Stomach (tissue), 9 donors: Measurements from ENCODE around the gene IGSF10. TPM values are rescaled to one million over a fixed set of nuclear protein-coding genes. Genes with fewer than 3 reads are reported as not detected.

Source experiments
- DNase-seq, 2 donors: peaks; one replicate each; pipeline versions ENCODE4 v3.0.0 to v3.0.0-alpha.2; 2013 to 2019
- H3K27ac ChIP-seq, 5 donors: fragments of 200-600 bp in 4 of 5; sonication (generic) in 4 of 5; one replicate each; pipeline ENCODE4 v1.5.1; 2013 to 2019; ENCODE audit warnings: mild to moderate bottlenecking in 1 of 5, moderate library complexity in 1 of 5
- H3K27me3 ChIP-seq, 3 donors: fragments of 200-600 bp; sonication (generic); one replicate each; pipeline ENCODE4 v1.5.1; 2017 to 2019; ENCODE audit warnings: mixed run types in 1 of 3
- H3K36me3 ChIP-seq, 4 donors: fragments of 200-600 bp; sonication (generic); 1 replicate in 3 of 4; 2 replicates in 1 of 4; pipeline ENCODE4 v1.5.1; 2016 to 2019
- H3K4me1 ChIP-seq, 4 donors: fragments of 200-600 bp; sonication (generic); one replicate each; pipeline ENCODE4 v1.5.1; 2016 to 2019
- H3K4me3 ChIP-seq, 4 donors: fragments of 200-600 bp; sonication (generic) in 3 of 4; one replicate each; pipeline ENCODE4 v1.5.1; 2016 to 2019; ENCODE audit warnings: mild to moderate bottlenecking in 1 of 4
- H3K9me3 ChIP-seq, 4 donors: fragments of 200-600 bp; sonication (generic); one replicate each; pipeline ENCODE4 v1.5.1; 2016 to 2019
- EP300 ChIP-seq: sonication (generic); formaldehyde crosslinking; IDR thresholded peaks from one replicate; pipeline ENCODE4 v1.6.1; 2017; ENCODE audit warnings: antibody characterized with exemption
- POLR2A ChIP-seq, 4 donors: fragments of 450-650 bp; IDR thresholded peaks; one replicate each; pipeline ENCODE4 v1.6.1; 2016; ENCODE audit warnings: antibody characterized with exemption in 4 of 4, control low read depth in 2 of 4, mild to moderate bottlenecking in 1 of 4, moderate library complexity in 1 of 4
- POLR2AphosphoS5 ChIP-seq, 3 donors: sonication (generic); formaldehyde crosslinking; IDR thresholded peaks; one replicate each; pipeline ENCODE4 v1.6.1; 2016; ENCODE audit warnings: antibody characterized with exemption in 3 of 3
- WGBS, 5 donors: extraction: QIAGEN DNeasy Blood & Tissue Kit in 3 of 5; methylation state at CpG; one replicate each; pipeline versions ENCODE4 v1.1.5 to v1.1.7; 2013 to 2018; 5-methylcytosine and 5-hydroxymethylcytosine counted together
- intact Hi-C: fragments of 100-400 bp; cut with DNase I; formaldehyde crosslinking; loops from one replicate; pipeline ENCODE4 v1.15.1; 2023; ENCODE audit warnings: low total_unique reads
- polyA plus RNA-seq, 3 donors: library from polyadenylated mRNA; stranded (reverse); fragments of 200-250 nt; gene quantifications; one replicate each; pipeline ENCODE4 v1.2.3, GENCODE V29; 2013
- total RNA-seq, 5 donors: library from RNA; depleted of rRNA; stranded (reverse); fragments of >200 nt; gene quantifications; one replicate each; pipeline versions ENCODE4 v1.1.0 to v1.2.3, GENCODE V29; 2014 to 2016
- TF ChIP-seq, protein P1 (sequence below), 7 experiments: fragments of 450-650 bp in 4 of 7; fragments of 200-600 bp in 3 of 7; sonication (generic) in 3 of 7; IDR thresholded peaks; one replicate each; pipeline ENCODE4 v1.5.1; 2016 to 2019; ENCODE audit warnings: antibody characterized with exemption in 7 of 7, control low read depth in 2 of 7, mild to moderate bottlenecking in 1 of 7
- donor health status: healthy with polysubstance abuse.
- donor health status: Bipolar disorder and iron deficiency.
- donor health status: healthy.

The IGSF10 gene
- total and polyA plus RNA-seq, 8 donors: under 0.01 to 11.9 (median 0.19) TPM; not detected in 1

DNA sequence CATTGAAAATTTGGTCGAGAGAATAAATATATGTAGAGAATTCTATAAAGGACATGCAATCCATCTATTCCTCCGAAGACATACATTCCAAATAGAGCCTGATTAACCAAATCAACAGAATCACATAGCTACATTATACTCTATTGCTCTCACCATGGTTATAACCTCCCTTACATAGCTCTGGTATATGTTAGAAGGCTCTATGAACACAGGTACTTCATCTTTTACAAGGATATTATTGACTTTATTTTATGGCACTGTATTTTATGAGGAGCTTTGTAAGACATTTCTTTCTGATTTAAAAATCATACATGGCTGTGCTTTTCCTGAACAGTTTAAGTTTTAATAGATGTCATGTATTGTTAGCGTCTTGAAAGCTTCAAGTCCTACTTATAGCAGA, 4.8 kb downstream of the IGSF10 start:
- Histone ChIP-seq H3K4me1 (peaks cover 7 to 18% (median 11%) of the 10 kb centered on the region in 4 donors), H3K4me3 (no peak overlapping the region), H3K27me3 (peaks cover 0 to 11% (median 4%) of the 10 kb centered on the region in 3 donors), H3K9me3 (no peaks in the 10 kb centered on the region), H3K27ac (no peak overlapping the region), H3K36me3 (no peaks in the 10 kb centered on the region)
- no peak for TF ChIP-seq EP300
- no peak for TF ChIP-seq POLR2A (IDR thresholded peaks at IDR 0.05)
- TF ChIP-seq POLR2AphosphoS5 (IDR thresholded peaks at IDR 0.05): no peak
- TF ChIP-seq, protein P1, sequence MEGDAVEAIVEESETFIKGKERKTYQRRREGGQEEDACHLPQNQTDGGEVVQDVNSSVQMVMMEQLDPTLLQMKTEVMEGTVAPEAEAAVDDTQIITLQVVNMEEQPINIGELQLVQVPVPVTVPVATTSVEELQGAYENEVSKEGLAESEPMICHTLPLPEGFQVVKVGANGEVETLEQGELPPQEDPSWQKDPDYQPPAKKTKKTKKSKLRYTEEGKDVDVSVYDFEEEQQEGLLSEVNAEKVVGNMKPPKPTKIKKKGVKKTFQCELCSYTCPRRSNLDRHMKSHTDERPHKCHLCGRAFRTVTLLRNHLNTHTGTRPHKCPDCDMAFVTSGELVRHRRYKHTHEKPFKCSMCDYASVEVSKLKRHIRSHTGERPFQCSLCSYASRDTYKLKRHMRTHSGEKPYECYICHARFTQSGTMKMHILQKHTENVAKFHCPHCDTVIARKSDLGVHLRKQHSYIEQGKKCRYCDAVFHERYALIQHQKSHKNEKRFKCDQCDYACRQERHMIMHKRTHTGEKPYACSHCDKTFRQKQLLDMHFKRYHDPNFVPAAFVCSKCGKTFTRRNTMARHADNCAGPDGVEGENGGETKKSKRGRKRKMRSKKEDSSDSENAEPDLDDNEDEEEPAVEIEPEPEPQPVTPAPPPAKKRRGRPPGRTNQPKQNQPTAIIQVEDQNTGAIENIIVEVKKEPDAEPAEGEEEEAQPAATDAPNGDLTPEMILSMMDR (IDR thresholded peaks at IDR 0.05): no peak
- DNase-seq: no peak
- WGBS, 5 donors: 94 to 97% (median 96%) methylated on average over 3 of the region's 3 CpGs
- intact Hi-C loops: no loop called here

DNA sequence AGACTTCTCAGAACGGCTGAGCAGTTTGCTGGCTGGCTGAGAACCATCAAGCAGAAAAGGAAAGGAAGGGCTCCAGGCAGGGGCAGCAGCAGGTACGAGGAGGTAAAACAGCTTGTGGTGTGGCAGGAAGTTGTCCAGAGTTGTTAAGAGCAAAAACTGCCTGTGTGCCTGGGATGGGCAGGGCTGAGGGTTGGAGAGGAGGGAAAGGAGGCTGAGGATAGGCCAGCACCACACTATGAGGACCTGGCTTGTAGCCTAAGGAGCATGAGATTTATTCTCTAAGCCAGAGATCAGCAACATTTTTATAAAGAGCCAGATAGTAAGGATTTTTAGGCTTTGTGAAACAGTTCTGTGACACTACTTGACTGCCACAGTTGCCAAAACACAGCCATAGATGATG, 8.0 kb downstream of the IGSF10 start:
- WGBS, 5 donors: 44 to 67% (median 65%) methylated on average over 2 of the region's 2 CpGs
- DNase-seq: no peak

DNA sequence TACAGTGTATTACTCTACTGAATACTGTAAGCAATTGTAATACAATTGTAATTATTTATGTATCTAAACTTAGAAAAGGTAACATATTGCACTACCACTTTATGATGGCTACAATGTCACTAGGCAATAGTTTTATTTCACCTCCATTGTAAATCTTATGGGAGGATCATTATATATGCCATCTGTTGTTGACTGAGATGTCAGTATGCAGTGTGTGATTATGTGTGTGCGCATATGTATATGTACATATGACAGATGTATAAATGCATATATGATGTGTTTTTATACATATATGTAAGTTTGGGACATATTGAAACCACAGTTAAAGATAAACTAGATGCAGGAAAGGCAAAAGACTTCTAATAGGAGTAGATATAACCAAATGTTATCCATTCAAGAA, 8.5 kb downstream of the IGSF10 start:
- 0 to 58% (median 48%) methylated on average over 1 of the region's 1 CpG for WGBS, 5 donors
- H3K9me3 ChIP-seq: no peaks in the 10 kb centered on the region
- intact Hi-C loops: no loop called here
- no peak for DNase-seq
- no peaks in the 10 kb centered on the region for H3K27me3 ChIP-seq
- H3K36me3 ChIP-seq: no peaks in the 10 kb centered on the region
- TF ChIP-seq, protein P1 (IDR thresholded peaks at IDR 0.05): no peak
- TF ChIP-seq EP300 (no peak), POLR2AphosphoS5 (IDR thresholded peaks at IDR 0.05) (no peak)
- no peaks in the 10 kb centered on the region for H3K4me1 ChIP-seq
- no peak overlapping the region for H3K4me3 ChIP-seq
- H3K27ac ChIP-seq: no peak overlapping the region

More for the DNA sequence above, 8.0 kb downstream of the IGSF10 start:
- no peaks in the 10 kb centered on the region for H3K36me3 ChIP-seq
- TF ChIP-seq, protein P1 (IDR thresholded peaks at IDR 0.05): no peak
- TF ChIP-seq POLR2A (IDR thresholded peaks at IDR 0.05) (no peak), EP300 (no peak), POLR2AphosphoS5 (IDR thresholded peaks at IDR 0.05) (no peak)
- H3K4me3 ChIP-seq: no peak overlapping the region
- no peaks in the 10 kb centered on the region for H3K27me3 ChIP-seq
- H3K4me1 ChIP-seq: no peaks in the 10 kb centered on the region
- H3K27ac ChIP-seq: no peak overlapping the region
- no peaks in the 10 kb centered on the region for H3K9me3 ChIP-seq
- intact Hi-C loops: no loop called here

DNA sequence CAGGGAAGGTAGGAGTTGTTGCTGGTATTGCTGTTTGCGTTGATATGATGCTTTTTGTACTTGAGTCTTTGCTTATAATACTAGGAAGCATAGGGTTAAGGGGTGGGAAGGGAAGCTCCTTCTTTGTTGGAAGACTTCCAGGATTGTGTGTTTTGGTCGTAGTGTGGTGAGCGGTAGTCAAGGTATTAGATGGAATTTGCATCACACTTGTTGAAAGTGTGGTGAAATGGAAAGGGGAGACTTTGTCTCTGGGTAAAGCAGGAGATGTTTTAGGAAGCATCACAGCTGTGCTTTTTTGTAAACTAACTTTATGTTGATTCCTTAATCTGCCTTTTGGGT, 14.9 kb downstream of the IGSF10 start:
- Histone ChIP-seq H3K27me3 (no peaks in the 10 kb centered on the region), H3K36me3 (no peaks in the 10 kb centered on the region), H3K4me3 (no peak overlapping the region), H3K27ac (no peak overlapping the region), H3K9me3 (no peaks in the 10 kb centered on the region), H3K4me1 (no peaks in the 10 kb centered on the region)
- no peak for TF ChIP-seq POLR2AphosphoS5 (IDR thresholded peaks at IDR 0.05)
- intact Hi-C loops: loop anchor here (10.0 kb wide), 2 partner anchors 399 to 469 kb away; no protein-coding TSS in a partner anchor
- 60 to 70% (median 66%) methylated on average over 3 of the region's 3 CpGs for WGBS, 5 donors
- DNase-seq: no peak

DNA sequence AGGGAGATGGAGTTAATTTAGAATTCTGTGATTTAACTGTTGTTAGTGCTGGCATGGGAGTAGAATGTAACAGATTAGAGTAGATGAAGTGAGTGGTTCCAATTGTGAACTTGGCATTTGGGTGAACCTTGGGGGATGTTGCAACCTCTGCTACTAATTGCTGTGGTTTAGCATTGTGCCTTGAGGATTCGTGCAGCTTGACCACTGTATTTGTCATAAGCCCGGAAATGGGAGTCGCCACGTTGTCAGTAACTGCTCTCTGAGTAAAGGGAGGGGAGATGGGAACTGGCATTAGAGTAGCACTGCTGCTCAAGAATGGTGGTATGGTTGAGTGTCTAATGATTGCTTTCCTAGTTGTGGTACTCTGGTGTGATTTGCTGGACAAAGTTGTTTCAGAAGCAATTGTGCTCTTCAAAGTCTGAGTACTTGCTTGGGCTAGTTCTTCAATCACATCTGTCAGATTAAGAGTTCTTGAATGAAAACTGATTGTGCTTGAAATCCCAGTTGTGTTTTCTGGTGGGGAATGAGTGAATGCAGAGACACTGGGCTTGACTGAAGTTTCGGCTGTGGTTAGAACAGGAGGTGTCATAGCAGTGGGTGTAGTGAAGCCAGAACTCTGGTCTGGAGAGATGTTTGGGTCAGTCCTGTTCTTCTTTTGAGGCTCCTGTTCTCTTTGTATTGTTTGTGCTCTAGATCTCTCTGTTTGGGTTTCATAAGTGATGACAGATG, 15.4 kb downstream of the IGSF10 start:
- no peaks in the 10 kb centered on the region for H3K4me1 ChIP-seq
- intact Hi-C loops: loop anchor here (10.0 kb wide), 2 partner anchors 399 to 469 kb away; no protein-coding TSS in a partner anchor
- no peak for DNase-seq
- no peaks in the 10 kb centered on the region for H3K27me3 ChIP-seq
- H3K27ac ChIP-seq: no peak overlapping the region
- H3K36me3 ChIP-seq: no peaks in the 10 kb centered on the region
- no peak overlapping the region for H3K4me3 ChIP-seq
- WGBS, 5 donors: 76 to 90% (median 84%) methylated on average over 5 of the region's 5 CpGs
- TF ChIP-seq POLR2A (IDR thresholded peaks at IDR 0.05) (no peak), POLR2AphosphoS5 (IDR thresholded peaks at IDR 0.05) (no peak), EP300 (no peak)
- TF ChIP-seq, protein P1 (IDR thresholded peaks at IDR 0.05): no peak
- no peaks in the 10 kb centered on the region for H3K9me3 ChIP-seq
